Right renal cortex interstitium (tissue), 3 donors: Measurements from ENCODE around the gene ITFG2. TPM values are rescaled to one million over a fixed set of nuclear protein-coding genes. Genes with fewer than 3 reads are reported as not detected.
"Not testable (repeated sequence)": the region's sequence is repeated elsewhere in the genome, so short reads cannot be mapped to it uniquely, and the experiment has no call there.

ENCODE experiments used
- DNase-seq, 3 donors: peaks; one replicate each; pipeline ENCODE4 v3.0.0-alpha.2; 2013; ENCODE audit warnings: low read depth in 3 of 3, low spot score in 2 of 3
- polyA plus RNA-seq, 3 donors: library from polyadenylated mRNA; unstranded; fragments of 120-200 nt; gene quantifications; one replicate each; pipeline ENCODE4 v1.2.1, GENCODE V29; 2013; ENCODE audit not compliant: insufficient read length in 3 of 3

The ITFG2 gene
- 10 to 100 TPM; 58.1 to 60.4 (median 59.0) TPM for polyA plus RNA-seq

DNA sequence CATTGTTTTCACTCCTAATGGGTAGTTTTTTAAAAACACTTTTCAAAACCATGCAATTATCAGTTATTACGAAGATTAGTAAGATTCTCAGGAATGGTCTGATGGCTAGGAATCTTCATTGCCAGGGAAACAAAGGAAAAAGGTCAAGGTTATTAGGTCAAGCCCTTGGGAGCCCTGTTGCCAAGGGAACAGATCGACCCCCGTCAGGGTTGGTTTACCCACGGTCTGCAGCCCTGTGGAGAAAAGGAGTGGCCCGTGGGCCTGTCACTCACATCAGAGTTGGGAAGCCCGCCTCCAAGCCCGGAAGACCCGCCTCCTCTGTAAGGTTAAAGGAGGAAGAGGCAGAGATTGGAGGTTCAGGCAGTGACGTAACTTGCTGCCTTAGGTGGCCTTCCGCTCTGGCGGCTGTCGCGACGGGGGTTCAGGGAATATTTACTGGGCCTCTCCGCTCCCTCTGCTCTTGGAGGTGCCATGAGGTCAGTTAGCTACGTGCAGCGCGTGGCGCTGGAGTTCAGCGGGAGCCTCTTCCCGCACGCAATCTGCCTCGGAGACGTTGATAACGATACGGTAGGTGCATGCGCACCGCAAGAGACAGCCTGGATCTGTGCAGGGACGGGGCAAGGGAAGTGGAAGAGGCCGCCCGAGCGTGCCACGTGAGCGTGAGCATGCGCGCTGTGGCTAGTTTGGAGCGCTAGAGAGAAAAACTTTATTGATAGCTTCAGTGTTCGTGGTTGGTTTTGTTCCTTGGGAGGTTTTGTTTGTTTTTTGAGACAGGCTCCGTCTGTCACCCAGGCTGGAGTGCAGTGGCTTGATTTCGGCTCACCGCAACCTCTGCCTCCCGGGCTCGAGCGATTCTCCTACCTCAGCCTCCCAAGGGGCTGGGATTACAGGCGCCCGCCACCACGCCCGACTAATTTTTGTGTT is at the start of gene ITFG2:
Gene ITFG2, plus strand, starts transcription at position 379 of the 924 bp plus-strand sequence. Its CDS starts 93 bp downstream, at position 472.
- peak; percentile 98 to 99 (median 99) for DNase-seq

DNA sequence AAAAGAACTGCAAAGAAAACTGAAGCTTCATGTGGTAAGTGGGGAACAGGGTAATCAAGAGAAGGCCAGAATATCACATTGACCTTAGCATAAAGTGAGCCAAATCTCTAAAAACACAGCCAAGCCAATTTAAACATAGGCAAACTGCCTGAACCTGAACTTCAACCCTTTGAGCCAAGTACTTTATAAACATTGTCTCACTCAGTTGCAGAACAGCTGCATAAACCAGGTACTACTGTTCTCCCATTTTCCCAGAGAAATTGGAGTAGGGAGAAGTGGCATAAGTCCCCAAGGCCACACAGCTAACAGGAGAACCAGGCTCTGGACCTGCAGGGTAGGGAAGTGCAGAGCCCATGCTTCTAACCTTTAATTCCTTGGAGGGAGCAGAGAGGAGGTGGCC is 48.1 kb upstream of the ITFG2 start:
- no peak for DNase-seq

DNA sequence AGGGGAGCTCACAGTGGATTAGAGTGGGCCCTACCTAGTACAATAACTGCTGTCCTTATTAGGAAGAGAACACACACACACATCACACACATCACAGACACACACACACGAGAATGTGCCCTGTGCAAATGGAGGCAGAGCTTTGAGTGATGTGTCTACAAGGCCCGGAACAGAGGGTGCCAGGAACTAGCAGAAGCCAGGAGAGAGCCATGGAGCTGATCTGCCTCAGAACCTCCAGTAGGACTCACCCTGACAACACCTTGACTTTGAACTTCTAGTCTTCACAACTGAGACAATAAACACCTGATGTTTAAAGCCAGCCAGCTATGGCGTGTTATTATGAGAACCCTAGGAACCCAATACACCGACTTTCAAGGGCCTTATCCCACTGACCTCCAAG is 47.4 kb upstream of the ITFG2 start:
- DNase-seq = no peak

DNA sequence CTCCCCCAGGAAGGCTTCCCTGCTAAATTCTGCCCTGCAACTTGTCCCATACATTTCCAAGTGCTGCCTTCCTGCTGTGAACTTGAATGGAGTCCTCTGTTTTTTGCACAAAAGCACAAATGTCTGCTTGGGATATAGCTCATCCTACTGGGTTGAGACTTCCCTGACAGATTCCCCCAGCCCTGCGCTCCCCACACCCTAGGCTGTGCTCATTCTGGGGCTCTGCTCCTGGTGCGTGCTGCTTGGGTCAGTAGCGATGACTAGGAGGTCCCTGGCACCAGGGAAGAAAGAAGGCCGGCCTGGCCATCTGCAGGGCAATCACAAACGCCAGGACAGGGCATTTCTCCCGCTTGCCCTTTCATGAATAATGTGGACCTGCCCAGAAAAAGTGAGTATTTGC is 46.9 kb upstream of the ITFG2 start:
- DNase-seq = no peak

DNA sequence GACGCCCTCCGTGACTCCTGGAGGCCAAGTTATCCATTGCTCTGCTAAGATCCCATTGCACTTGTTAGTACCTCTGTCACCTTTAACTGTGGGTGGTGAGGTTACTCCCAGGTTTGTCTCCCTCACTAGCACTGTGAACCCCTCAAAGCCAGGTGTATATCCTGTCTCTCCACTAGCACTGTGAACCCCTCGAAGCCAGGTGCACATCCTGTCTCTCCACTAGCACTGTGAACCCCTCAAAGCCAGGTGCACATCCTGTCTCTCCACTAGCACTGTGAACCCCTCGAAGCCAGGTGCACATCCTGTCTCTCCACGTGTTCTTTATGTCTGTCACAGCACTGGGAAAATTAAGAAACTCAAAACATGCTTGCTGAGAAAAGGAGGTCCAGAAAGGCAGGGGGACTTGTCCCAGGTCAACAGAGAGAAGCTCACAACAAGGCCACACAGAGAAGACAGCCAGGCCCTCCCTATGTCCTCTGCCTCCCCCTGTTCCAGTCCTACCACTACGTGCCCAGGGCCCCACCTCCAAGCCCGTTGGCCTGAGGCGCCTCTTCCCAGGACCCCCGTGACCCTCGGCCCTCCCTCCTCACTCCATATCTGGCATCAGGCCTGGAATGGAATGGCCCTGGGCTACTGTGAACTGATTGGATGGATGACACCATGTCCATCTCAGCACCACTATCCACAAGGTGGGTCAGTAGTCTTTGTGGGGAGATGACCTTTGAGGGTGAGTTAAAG is 44.1 kb upstream of the ITFG2 start:
- no peak for DNase-seq

DNA sequence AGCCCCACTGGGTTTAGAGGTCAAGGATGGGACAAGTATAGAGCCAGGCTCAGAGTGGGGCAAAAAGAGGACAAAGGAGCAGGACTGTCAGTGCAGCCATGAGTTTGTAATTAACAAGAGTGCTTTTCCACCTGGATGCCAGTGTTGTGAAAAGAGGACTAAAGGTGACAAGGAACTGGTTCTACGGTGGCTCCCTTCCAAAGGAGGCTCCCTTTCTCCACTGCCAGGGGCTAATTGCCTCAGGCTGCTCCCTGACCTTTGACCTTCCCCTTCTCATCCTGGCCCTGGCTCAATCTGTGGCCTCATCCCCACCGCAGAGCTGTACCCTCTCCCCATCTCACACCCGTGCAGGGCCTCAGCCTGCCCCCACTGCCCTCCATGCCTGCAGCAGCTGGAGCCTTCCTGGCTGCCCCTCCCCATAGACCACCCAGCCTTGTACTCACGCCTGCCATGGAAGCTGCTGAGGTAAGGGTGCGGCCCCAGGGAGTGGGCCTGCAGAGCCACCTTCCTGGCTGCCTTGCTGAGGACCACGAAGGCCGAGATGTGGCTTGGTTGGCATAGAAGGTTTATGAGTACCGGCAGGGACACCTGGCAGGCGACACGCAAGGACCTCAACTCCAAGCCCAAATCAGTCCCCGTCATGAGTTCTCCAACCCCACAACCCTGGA is 42.5 kb upstream of the ITFG2 start:
- no peak for DNase-seq

DNA sequence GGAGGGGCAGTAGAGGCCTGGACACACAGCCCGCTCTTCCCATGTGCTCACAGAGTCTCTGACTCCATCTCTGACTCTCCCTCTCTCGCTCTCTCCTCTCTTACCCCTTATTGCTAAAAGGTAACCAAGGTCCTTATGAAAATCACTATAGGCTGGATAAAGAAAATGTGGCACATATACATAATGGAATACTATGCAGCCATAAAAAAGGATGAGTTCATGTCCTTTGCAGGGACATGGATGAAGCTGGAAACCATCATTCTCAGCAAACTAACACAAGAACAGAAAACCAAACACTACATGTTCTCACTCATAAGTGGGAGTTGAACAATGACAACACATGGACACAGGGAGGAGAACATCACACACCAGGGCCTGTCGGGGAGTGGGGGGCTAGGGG is 41.9 kb upstream of the ITFG2 start:
- DNase-seq = not testable (repeated sequence)

DNA sequence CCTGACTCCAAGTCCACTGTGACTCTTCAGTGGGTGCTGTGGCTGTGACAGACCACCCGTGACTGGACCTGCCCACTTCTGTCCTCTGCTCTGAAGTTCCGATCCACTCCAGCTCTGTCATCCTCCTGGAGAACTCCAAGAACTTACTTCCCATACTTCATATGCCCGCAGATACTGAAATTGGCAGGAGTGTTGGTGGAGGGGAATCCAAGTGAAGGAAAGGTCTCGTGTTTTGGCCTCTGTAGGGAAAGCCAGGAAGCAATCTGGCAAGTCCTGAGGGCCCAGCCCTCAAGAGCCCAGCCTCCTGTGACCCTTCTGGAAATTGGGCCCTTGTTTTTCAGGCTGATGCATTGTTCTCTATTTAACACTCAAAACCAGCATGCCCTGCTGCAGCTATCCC is 40.1 kb upstream of the ITFG2 start:
- DNase-seq = no peak

DNA sequence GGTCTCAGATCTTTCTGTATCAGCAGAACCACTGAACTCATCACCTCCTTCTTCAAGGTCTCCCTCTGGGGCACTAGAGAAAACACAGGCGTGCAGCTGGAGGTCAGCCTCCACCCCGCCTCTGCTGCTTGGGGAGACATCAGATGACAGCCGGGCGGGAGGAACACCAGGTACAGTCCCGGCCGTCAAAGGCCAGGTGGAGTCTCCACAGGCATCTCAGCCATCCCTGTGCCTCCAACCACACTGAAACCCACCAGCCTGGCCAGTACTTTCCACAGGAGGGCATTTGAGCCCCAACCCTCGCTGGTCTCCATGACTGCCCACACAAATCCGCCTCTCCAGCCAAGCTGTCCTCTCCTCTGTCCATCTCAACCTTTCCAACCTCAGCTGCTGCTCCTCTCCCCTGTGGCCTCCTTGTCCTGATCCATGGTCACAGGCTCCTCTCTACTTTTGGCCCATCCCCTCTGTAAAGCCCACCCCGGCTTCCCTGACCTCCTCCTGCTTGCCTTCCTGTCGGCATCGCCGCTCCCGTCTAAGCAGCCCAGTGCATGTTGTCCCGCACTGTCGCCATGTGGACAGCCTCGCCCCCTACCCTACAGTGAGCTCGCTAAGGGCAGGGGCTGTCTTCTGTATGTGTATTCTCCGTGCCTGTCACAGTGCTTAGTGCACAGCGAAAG is 39.1 kb upstream of the ITFG2 start:
- DNase-seq = no peak

DNA sequence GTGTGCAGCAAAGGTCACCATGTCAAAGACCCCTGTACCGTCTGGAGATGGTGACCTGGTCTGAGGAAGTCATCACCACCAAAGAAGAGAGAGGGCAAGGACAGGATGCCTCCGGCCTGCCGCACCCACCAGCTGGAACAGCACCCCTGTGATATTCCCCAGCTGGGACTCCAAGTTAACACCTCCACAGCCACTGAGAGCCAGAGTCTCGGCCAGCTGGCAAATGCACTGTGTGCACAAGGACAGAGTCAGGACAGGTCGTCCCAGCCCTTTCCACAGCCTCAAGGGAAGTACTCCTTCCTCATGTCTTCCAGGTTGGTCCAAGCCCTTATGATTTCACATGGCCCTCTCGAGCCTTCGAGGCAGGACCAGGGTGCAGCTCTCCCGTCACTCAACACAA is 37.0 kb upstream of the ITFG2 start:
- no peak for DNase-seq

DNA sequence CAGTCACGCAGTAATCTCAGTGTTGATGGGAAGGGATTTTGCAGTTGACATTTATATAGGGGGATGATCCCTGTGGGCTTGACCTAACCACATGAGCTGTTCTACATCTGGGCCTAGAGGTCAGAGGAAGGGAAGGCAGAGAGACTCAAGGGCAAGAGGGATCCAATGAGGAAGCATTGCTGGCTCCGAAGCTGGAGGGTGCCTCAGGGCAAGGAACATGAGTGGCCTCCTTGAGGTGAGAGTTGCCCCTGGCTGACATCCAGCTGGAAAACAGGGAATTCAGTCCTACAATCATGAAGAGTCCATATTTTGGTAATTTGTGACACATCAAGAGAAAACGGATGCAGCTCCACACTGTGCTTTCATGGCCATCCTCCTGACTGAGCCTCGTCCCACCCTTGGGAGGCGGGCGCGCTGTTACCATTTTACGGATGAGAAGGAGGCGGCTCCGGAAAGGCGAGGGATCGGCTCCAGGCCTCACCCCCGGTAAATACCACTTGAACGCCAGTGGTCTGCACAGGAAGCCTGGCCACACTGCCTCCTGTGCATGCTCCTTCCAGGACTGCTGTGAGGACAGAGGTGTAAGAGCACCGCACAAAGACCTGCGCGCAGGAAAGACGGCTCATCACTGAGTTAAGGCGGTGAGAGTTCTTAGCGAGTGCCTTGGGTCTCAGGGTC is 36.2 kb upstream of the ITFG2 start:
- no peak for DNase-seq

DNA sequence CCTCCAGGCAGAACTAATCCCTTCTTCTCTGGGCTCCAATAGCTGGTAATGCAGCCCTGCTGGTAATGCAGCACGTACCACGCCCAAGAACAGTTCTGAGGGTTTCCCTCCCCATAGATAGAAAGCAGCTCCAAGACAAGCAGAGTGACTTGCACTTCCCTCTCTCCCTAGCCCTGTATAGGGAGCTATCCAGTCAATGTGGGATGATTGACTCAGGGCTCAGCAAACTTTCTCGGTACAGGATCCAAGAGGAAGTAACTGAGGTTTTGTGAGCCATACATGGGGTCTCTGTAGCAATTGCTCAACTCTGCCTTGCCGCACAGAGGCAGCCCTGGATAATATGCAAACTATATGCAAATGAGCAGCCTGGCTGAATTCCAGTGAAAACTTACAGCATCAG is 33.2 kb upstream of the ITFG2 start:
- DNase-seq = no peak

DNA sequence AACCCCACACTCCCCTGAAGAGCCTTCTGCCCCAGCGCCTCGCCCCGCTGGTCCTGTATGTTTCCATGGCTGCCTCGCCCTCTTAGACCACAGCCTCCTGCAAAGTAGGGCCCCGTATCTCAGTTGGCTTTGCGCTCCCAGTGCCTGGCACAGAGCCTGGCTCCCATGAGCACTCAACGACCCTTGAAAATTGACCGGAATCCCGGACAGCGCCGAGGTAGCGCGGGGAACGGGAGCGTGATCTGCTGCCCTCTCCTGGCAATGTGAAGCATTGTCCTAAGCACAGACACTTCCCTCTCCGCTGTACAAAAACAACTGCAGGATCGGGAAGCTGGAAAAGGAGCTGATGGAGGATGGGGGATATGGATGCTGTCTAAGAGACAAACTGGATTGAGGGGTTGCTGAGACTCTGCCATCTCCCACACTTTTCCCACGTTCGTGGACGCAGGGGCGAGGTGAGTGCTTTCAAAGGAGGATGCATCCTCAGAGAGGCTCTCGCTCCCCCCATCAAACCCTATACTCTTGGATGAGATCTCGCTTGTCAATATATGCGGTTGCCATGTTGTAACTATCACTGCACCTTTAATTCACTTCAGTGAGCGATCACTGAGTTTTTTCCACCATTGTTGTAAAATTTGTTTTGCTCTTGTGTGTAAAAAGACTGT is 28.4 kb upstream of the ITFG2 start:
- no peak for DNase-seq

DNA sequence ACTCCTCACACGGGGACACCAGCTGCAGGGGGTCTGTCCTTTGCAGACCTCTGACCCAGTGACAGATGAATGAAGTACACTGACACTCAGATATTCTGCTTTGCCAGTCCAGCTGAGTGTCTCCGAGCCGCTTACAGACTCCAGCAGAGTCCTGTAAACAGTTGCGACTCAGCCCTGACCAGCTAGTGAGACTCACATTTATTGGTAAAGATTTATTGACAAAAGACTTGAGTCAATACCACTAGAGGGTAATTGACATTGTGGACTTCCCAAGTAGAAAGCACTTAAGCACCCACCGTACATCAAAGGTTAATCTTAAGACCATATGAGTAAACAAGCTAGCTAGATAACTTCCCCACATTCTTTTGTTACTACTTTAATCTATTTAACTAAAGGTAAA is 27.5 kb upstream of the ITFG2 start:
- no peak for DNase-seq

DNA sequence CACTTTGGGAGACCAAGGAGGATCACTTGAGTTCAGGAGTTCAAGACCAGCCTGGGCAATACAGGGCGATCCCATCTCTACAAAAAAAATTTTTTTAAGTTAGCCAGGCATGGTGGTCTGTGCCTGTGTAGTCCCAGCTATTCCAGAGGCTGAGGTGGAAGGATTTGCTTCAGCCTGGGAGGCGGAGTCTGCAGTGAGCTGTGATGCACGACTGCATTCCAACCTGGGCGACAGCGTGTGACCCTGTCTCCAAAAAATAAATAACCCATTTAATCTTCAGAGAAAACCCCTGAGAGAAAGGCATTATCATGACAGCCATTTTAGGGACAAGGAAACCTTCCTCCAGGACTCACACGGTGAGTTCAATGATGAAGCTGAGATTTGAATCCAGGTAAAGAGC is 21.4 kb upstream of the ITFG2 start:
- no peak for DNase-seq

DNA sequence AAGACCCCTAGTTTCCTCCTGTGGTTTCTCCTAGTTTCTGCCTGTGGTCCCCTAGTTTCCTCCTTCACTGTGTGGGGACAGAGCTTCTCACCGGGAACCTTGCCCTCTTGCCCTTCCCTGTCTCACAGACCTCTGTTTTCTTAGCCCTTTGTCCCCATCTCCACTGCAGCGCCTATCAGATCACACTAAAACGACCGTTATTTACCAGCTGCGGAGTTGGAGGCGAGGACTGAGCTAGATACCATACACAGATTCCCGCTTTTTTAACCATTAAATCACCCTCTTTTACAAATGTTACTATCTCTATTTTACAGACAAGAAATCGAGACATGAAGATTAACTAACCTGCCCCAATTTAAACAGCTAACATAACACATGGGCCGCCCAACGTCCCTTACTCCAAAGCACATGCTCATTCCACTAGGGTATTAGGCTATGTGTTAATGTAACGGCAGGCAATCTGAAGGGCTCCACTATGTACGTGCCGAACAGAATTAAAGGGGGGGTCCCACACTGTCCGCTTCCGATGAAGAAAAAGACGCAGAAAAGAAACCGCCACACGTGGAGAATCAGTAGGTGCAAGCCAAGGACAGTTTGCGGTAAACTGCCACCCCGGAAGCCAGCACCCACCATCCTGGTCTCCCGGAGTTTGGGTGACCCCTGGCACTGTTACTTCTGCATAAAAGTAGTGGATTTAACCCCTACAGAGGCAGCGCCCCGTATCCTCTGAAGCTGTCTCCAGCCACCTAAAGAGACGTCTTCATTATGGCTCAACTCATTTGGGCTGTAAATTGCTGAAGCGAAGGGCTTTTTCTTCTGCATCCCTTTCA is 19.6 kb upstream of the ITFG2 start:
- DNase-seq = no peak

DNA sequence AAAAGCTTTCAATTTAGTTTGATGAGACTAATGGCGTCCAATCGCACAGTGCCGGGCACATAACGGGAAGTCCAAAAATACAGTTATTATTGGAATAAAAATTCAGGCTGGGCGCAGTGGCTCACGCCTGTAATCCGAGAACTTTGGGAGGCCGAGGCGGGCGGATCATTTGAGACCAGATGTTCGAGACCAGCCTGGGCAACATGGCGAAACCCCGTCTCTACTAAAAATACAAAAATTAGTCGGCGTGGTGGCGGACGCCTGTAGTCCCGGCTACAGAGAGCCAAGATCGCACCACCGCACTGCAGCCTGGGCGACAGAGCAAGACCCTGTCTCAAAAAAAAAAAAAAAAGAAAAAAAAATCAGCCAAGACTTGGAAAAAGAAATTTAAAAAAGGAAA is 18.9 kb upstream of the ITFG2 start:
- DNase-seq = no peak

DNA sequence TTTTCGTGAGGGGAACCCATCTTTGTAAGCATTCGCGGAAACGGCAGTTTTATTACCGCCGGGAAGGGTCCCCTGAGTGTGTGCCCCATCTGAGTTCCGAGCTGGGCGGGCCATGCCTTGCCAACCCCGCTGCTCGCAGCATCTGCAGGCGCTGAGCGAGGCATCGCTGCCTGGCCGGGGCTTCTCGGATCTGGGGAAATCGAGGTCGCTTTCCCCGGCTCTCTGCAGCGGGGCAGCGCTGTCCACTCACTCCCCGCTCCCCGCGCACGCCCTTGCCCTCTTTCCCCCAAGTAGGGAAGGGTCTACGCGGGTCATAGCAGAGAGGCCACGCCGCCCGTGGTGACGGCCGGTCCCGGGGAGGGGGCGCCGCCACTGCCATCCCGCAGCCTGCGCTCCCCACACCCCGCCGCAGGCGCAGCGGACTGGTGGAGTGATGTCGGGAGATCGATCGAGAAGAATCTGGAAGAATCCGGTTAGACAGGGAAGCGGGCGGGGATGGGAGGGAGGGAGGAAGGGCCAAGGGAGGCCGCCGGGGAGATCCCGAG is 18.2 kb upstream of the ITFG2 start:
- no peak for DNase-seq
